BJ (cell line): Measurements from ENCODE around the gene SNPH. TPM values are rescaled to one million over a fixed set of nuclear protein-coding genes. Genes with fewer than 3 reads are reported as not detected.

Experiments used
- CTCF ChIA-PET: fragments of 350-600 bp; formaldehyde crosslinking; extraction: SDS; loops from one replicate; lab custom pipeline; 2021; ENCODE audit warnings: antibody characterized with exemption, inconsistent platforms; lab: Yijun Ruan, JAX
- POLR2A ChIA-PET: fragments of 300-600 bp; sonication (Branson Sonifier 250); formaldehyde crosslinking; extraction: SDS; loops from one replicate; lab custom pipeline; 2021; ENCODE audit warnings: antibody characterized with exemption; lab: Charles Lee
- DNase-seq: peaks from one replicate; pipeline ENCODE4 v3.0.0-alpha.2; 2011; ENCODE audit warnings: low read depth
- H3K27me3 ChIP-seq: 2 replicates; pipeline ENCODE4 v1.6.0; 2011; ENCODE audit warnings: low read length; ENCODE audit not compliant: control insufficient read depth, insufficient read depth
- H3K36me3 ChIP-seq: 2 replicates; pipeline ENCODE4 v1.5.1; 2011; ENCODE audit warnings: low read length; ENCODE audit not compliant: control insufficient read depth, insufficient read depth
- H3K4me3 ChIP-seq: 2 replicates; pipeline ENCODE4 v1.5.1; 2011; ENCODE audit warnings: low read depth, mild to moderate bottlenecking, control low read depth, low read length
- CTCF ChIP-seq: IDR thresholded peaks from 2 replicates; pipeline ENCODE4 v1.5.1; 2011; ENCODE audit warnings: low read depth, mild to moderate bottlenecking, control low read depth, inconsistent platforms, low read length, moderate library complexity; ENCODE audit not compliant: insufficient read depth
- polyA plus RNA-seq: library from polyadenylated mRNA; depleted of rRNA; stranded (reverse); fragments of >200 nt; gene quantifications from 2 replicates; pipeline ENCODE4 v1.2.3, GENCODE V29; 2011

Gene SNPH
- polyA plus RNA-seq, 1 experiment = 1.8 TPM

- CTCF ChIA-PET = interaction anchor here (0.9 kb wide), 1 partner anchor 119 kb away, joined by 3 read pairs; no protein-coding TSS in a partner anchor
- no peak for TF ChIP-seq CTCF
- Histone ChIP-seq H3K27me3 (no peaks in the 10 kb centered on the region), H3K4me3 (no peak overlapping the region), H3K36me3 (no peaks in the 10 kb centered on the region)
- POLR2A ChIA-PET = no interaction called here
- DNase-seq = no peak
Measured at GRCh38 chr20:1317545-1318255, 51.6 kb downstream of the SNPH start.

GRCh38 chr20:1319051-1319450, 53.0 kb downstream of the SNPH start:
- ChIA-PET POLR2A (no interaction called here), CTCF (interaction anchor here (0.7 to 1.7 kb wide), 3 partner anchors 116 to 120 kb away, joined by 3 to 7 read pairs (median 3); no protein-coding TSS in a partner anchor)
- Histone ChIP-seq H3K27me3 (no peaks in the 10 kb centered on the region), H3K36me3 (no peaks in the 10 kb centered on the region), H3K4me3 (no peak overlapping the region)
- TF ChIP-seq CTCF = no peak
- DNase-seq = no peak

GRCh38 chr20:1319462-1319861, 53.4 kb downstream of the SNPH start:
- DNase-seq = no peak
- no peaks in the 10 kb centered on the region for H3K36me3 ChIP-seq
- no peak overlapping the region for H3K4me3 ChIP-seq
- ChIA-PET POLR2A (no interaction called here), CTCF (interaction anchor here (0.7 to 1.7 kb wide), 3 partner anchors 116 to 120 kb away, joined by 3 to 7 read pairs (median 3); no protein-coding TSS in a partner anchor)
- no peak for TF ChIP-seq CTCF
- H3K27me3 ChIP-seq = no peaks in the 10 kb centered on the region

- Histone ChIP-seq H3K4me3 (no peak overlapping the region), H3K27me3 (no peaks in the 10 kb centered on the region), H3K36me3 (no peaks in the 10 kb centered on the region)
- CTCF ChIA-PET = interaction anchor here (1.7 kb wide), 1 partner anchor 117 kb away, joined by 7 read pairs; no protein-coding TSS in a partner anchor
- POLR2A ChIA-PET = no interaction called here
- DNase-seq = no peak
- no peak for TF ChIP-seq CTCF
Measured at GRCh38 chr20:1320016-1320415, 53.9 kb downstream of the SNPH start.

GRCh38 chr20:1320902-1321653, 55.0 kb downstream of the SNPH start:
- TF ChIP-seq CTCF = no peak
- POLR2A ChIA-PET = no interaction called here
- no peaks in the 10 kb centered on the region for H3K27me3 ChIP-seq
- CTCF ChIA-PET = interaction anchor here (0.5 to 2.7 kb wide), 3 partner anchors 8 to 197 kb away, joined by 3 to 10 read pairs (median 4); no protein-coding TSS in a partner anchor
- no peak for DNase-seq
- H3K36me3 ChIP-seq = no peaks in the 10 kb centered on the region
- H3K4me3 ChIP-seq = no peak overlapping the region
